SK-N-SH treated with all-trans-retinoic acid at 6 μM for 48 hours (cell line): ENCODE data around the gene NOTCH2.

ENCODE experiments used
- CREB5 ChIP-seq: fragments of 250-450 bp; sonication (Bioruptor Pico); IDR thresholded peaks from 2 replicates; pipeline ENCODE4 v1.5.1; 2020; ENCODE audit warnings: low read depth, mild to moderate bottlenecking, moderate library complexity
- CSDC2 ChIP-seq: fragments of 250-450 bp; sonication (Bioruptor Pico); IDR thresholded peaks from 2 replicates; pipeline ENCODE4 v1.5.0; 2020; ENCODE audit warnings: mild to moderate bottlenecking, moderate library complexity
- GLIS3 ChIP-seq: fragments of 250-450 bp; sonication (Bioruptor Pico); IDR thresholded peaks from 2 replicates; pipeline ENCODE4 v1.5.0; 2020; ENCODE audit warnings: mild to moderate bottlenecking, moderate library complexity
- PATZ1 ChIP-seq: fragments of 250-450 bp; sonication (Bioruptor Pico); IDR thresholded peaks from 2 replicates; pipeline ENCODE4 v1.8.0; 2020; ENCODE audit warnings: mild to moderate bottlenecking, moderate library complexity, borderline replicate concordance
- RARB ChIP-seq: fragments of 250-450 bp; sonication (Bioruptor Pico); IDR thresholded peaks from 2 replicates; pipeline ENCODE4 v1.8.0; 2021; ENCODE audit warnings: mild to moderate bottlenecking, moderate library complexity
- SNAI2 ChIP-seq: fragments of 250-450 bp; sonication (Bioruptor Pico); IDR thresholded peaks from 2 replicates; pipeline ENCODE4 v1.5.0; 2020; ENCODE audit warnings: mild to moderate bottlenecking, moderate library complexity
- TOX ChIP-seq: fragments of 250-450 bp; sonication (Bioruptor Pico); IDR thresholded peaks from 2 replicates; pipeline ENCODE4 v1.8.0; 2021; ENCODE audit warnings: mild to moderate bottlenecking, moderate library complexity, borderline replicate concordance
- ZFP3 ChIP-seq: fragments of 250-450 bp; sonication (Bioruptor Pico); IDR thresholded peaks from 2 replicates; pipeline ENCODE4 v1.5.0; 2020; ENCODE audit warnings: mild to moderate bottlenecking, moderate library complexity

- no peak for TF ChIP-seq PATZ1 (CRISPR knock-in tag)
- TF ChIP-seq RARB = no peak
- TF ChIP-seq TOX = no peak
- no peak for TF ChIP-seq SNAI2 (CRISPR knock-in tag)
- TF ChIP-seq CSDC2 (CRISPR knock-in tag) = no peak
- TF ChIP-seq GLIS3 (CRISPR knock-in tag) = no peak
- no peak for TF ChIP-seq ZFP3 (CRISPR knock-in tag)
- TF ChIP-seq CREB5 (CRISPR knock-in tag) = no peak
These were observed 191.3 kb downstream of the NOTCH2 start for GRCh38 chr1:119878171-119878570.
